Vagina (tissue), 2 donors: ENCODE data around the gene TOGARAM2.

Experiments used
- POLR2A ChIP-seq, 2 donors: fragments of 450-650 bp; IDR thresholded peaks; one replicate each; pipeline ENCODE4 v1.6.1; 2017; ENCODE audit warnings: antibody characterized with exemption in 2 of 2, mild to moderate bottlenecking in 2 of 2, moderate library complexity in 2 of 2
- POLR2AphosphoS5 ChIP-seq, 2 donors: sonication (generic); formaldehyde crosslinking; IDR thresholded peaks; one replicate each; pipeline ENCODE4 v1.9.0; 2017; ENCODE audit warnings: antibody characterized with exemption in 2 of 2, mild to moderate bottlenecking in 2 of 2, low read depth in 1 of 2; ENCODE audit not compliant: insufficient read depth in 1 of 2
- TF ChIP-seq, protein P1 (sequence below), 3 experiments: fragments of 450-650 bp in 2 of 3; fragments of 200-600 bp in 1 of 3; sonication (generic) in 1 of 3; IDR thresholded peaks; one replicate each; pipeline ENCODE4 v1.5.1; 2017 to 2019; ENCODE audit warnings: antibody characterized with exemption in 3 of 3, mild to moderate bottlenecking in 2 of 3, moderate library complexity in 2 of 3

DNA sequence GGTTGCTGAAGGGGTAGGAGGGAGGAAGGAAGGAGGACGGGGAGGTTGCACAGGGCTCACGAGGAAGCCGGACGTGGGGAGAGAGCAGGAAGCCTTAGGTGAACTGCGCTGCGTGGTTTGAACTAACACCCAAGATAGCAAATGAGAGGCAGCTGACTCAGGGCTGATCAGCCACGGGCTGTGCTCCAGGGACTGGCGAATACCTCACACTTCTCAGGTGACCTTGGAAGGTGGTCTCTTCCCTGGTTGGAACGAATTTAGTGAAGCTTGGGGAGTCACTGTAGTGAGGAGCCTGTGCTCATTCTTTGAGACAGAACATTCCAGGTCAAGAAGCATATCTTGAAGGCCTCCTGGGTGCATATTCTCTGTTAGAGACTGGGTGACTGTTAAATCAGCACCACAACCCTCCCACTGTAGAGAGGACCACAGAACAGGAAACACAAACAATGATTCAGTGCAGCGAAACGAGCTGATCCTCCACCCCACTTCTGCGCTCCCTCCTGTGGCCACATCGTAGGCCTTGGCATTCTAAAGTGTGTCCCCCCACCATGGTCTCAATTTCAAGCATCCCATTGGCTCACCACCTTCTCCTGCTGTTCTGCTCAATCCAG, 33.8 kb downstream of the TOGARAM2 start:
- TF ChIP-seq POLR2A (IDR thresholded peaks at IDR 0.05) (no peak), POLR2AphosphoS5 (IDR thresholded peaks at IDR 0.05; ENCODE audit: insufficient read depth in 1 of 2, low read depth in 1 of 2) (peak in 1 of 2 donors; percentile 39)
- TF ChIP-seq, protein P1, sequence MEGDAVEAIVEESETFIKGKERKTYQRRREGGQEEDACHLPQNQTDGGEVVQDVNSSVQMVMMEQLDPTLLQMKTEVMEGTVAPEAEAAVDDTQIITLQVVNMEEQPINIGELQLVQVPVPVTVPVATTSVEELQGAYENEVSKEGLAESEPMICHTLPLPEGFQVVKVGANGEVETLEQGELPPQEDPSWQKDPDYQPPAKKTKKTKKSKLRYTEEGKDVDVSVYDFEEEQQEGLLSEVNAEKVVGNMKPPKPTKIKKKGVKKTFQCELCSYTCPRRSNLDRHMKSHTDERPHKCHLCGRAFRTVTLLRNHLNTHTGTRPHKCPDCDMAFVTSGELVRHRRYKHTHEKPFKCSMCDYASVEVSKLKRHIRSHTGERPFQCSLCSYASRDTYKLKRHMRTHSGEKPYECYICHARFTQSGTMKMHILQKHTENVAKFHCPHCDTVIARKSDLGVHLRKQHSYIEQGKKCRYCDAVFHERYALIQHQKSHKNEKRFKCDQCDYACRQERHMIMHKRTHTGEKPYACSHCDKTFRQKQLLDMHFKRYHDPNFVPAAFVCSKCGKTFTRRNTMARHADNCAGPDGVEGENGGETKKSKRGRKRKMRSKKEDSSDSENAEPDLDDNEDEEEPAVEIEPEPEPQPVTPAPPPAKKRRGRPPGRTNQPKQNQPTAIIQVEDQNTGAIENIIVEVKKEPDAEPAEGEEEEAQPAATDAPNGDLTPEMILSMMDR (IDR thresholded peaks at IDR 0.05): no peak
